ENCODE results near the gene MYOG. TPM values are rescaled to one million over a fixed set of nuclear protein-coding genes. Genes with fewer than 3 reads are reported as not detected.

The MYOG gene
- total RNA-seq, 1 donor from 2014 or later = not detected

DNA sequence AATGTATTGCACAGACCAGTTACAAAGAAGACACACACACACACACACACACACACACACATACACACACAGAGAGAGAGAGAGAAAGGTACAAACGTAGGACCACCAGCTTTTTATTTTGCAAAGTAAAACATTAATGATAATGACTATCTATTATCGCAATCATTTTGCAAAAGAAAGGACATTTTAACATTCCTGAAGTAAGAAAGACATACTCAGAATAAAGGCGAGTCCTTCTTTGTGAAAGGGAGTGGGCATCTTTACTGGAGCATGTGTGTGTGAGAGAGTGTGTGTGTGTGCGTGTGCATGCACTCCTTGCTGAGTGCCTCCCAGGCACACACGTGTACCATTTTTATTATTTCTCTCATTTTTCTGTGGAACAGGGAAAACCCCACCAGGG is 31.2 kb downstream of the MYOG start:
- H3K27me3 ChIP-seq = no peaks in the 10 kb centered on the region
- no peaks in the 10 kb centered on the region for H3K4me1 ChIP-seq
- H3K9me3 ChIP-seq = no peaks in the 10 kb centered on the region
- TF ChIP-seq, protein P1, sequence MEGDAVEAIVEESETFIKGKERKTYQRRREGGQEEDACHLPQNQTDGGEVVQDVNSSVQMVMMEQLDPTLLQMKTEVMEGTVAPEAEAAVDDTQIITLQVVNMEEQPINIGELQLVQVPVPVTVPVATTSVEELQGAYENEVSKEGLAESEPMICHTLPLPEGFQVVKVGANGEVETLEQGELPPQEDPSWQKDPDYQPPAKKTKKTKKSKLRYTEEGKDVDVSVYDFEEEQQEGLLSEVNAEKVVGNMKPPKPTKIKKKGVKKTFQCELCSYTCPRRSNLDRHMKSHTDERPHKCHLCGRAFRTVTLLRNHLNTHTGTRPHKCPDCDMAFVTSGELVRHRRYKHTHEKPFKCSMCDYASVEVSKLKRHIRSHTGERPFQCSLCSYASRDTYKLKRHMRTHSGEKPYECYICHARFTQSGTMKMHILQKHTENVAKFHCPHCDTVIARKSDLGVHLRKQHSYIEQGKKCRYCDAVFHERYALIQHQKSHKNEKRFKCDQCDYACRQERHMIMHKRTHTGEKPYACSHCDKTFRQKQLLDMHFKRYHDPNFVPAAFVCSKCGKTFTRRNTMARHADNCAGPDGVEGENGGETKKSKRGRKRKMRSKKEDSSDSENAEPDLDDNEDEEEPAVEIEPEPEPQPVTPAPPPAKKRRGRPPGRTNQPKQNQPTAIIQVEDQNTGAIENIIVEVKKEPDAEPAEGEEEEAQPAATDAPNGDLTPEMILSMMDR (IDR thresholded peaks at IDR 0.05) = no peak
- H3K4me3 ChIP-seq = no peak overlapping the region
- H3K27ac ChIP-seq = no peak overlapping the region
- H3K36me3 ChIP-seq = peaks cover 3 to 10% of the 10 kb centered on the region in 2 donors
- no peak for DNase-seq (ENCODE audit: low spot score in 2 of 2)
- intact Hi-C loops (cut with DNase I) = no loop called here

DNA sequence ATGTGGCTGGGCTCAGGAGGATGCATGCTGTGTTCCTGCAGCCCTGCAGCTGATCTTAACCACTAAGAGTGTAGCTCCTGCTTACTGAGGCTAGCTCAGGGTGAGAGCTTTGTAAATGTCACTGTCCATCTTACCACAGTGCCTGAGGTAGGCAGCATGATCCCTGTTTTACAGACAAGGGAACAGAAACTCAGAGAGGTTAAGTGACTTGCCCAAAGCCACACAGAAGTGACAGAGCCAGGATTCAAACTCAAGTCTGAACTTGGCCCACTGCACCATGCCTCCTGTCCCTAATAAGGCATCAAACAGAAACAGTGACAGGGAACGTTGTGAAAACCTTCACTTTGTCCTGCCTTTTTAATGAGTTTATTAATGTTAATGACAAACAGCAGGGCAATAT is 31.6 kb downstream of the MYOG start:
- Histone ChIP-seq H3K9me3 (no peaks in the 10 kb centered on the region), H3K36me3 (peaks cover 3 to 12% of the 10 kb centered on the region in 2 donors), H3K27ac (no peak overlapping the region), H3K4me1 (no peaks in the 10 kb centered on the region), H3K27me3 (no peaks in the 10 kb centered on the region), H3K4me3 (no peak overlapping the region)
- intact Hi-C loops (cut with DNase I) = no loop called here
- TF ChIP-seq, protein P1 (IDR thresholded peaks at IDR 0.05) = no peak
- no peak for DNase-seq (ENCODE audit: low spot score in 2 of 2)

- no peak overlapping the region for H3K4me3 ChIP-seq
- no peaks in the 10 kb centered on the region for H3K27me3 ChIP-seq
- DNase-seq (ENCODE audit: low spot score in 2 of 2) = no peak
- TF ChIP-seq, protein P1 (IDR thresholded peaks at IDR 0.05) = no peak
- intact Hi-C loops (cut with DNase I) = no loop called here
- no peaks in the 10 kb centered on the region for H3K9me3 ChIP-seq
- no peak overlapping the region for H3K27ac ChIP-seq
- no peaks in the 10 kb centered on the region for H3K4me1 ChIP-seq
- H3K36me3 ChIP-seq = peaks cover 3 to 18% of the 10 kb centered on the region in 2 donors
These were observed 33.2 kb downstream of the MYOG start for GRCh38 chr1:203052601-203053000.

DNA sequence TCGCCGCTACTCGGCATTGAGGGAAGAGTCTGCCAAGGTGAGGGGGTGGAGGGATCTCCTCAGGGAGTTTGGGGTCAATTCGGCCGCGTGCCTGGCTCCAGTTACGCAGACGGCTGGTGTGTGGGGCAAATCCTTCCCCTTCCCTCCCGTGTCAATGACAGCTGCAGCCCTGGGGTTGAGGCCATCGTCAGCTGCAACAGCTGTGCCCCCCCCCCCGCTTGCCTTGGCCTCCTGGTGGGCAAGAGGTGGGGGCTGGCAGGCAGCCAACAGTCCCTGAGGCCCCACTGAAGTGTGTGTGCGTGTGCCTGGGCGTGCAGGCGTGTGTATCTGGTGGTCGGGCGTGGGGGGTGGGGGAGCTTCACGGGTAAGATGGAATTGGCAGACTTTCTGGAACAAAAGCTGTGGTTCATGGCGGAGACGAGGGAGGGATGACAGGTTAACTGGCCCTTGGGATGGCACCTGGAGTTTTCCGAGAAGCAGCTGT is 33.9 kb downstream of the MYOG start:
- intact Hi-C loops (cut with DNase I) = no loop called here
- TF ChIP-seq, protein P1 (IDR thresholded peaks at IDR 0.05) = no peak
- H3K4me1 ChIP-seq = no peaks in the 10 kb centered on the region
- H3K36me3 ChIP-seq = peaks cover 3 to 22% of the 10 kb centered on the region in 2 donors
- H3K9me3 ChIP-seq = no peaks in the 10 kb centered on the region
- no peak for DNase-seq (ENCODE audit: low spot score in 2 of 2)
- no peak overlapping the region for H3K27ac ChIP-seq
- no peak overlapping the region for H3K4me3 ChIP-seq
- H3K27me3 ChIP-seq = no peaks in the 10 kb centered on the region

DNA sequence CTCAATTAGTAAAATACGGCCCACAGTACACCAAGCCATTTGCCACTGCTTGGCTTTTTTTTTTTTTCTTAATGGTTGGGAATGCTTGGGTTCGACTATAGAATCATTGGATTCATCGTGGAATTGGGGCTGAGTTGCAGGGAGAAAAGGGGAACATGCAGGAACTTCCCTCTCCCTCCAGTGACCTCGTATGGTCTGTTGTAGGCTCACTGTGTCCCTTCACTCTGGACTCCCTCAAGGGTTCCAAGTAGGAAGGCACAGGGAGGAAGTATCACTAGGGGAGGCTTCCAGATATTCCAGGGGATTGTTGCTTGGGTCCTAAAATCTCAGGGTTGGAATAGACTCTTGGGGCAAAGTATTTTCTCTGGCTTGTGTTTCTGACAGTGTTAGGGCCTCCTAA is 35.0 kb downstream of the MYOG start:
- intact Hi-C loops (cut with DNase I) = no loop called here
- TF ChIP-seq, protein P1 (IDR thresholded peaks at IDR 0.05) = no peak
- no peak for DNase-seq (ENCODE audit: low spot score in 2 of 2)
- Histone ChIP-seq H3K4me1 (no peaks in the 10 kb centered on the region), H3K36me3 (peaks cover 3 to 20% of the 10 kb centered on the region in 2 donors), H3K4me3 (no peak overlapping the region), H3K27ac (no peak overlapping the region), H3K9me3 (no peaks in the 10 kb centered on the region), H3K27me3 (no peaks in the 10 kb centered on the region)

Measured in ascending aorta (tissue), 2 donors.